ENCODE results near the gene NAT8L.

The NAT8L gene

DNA sequence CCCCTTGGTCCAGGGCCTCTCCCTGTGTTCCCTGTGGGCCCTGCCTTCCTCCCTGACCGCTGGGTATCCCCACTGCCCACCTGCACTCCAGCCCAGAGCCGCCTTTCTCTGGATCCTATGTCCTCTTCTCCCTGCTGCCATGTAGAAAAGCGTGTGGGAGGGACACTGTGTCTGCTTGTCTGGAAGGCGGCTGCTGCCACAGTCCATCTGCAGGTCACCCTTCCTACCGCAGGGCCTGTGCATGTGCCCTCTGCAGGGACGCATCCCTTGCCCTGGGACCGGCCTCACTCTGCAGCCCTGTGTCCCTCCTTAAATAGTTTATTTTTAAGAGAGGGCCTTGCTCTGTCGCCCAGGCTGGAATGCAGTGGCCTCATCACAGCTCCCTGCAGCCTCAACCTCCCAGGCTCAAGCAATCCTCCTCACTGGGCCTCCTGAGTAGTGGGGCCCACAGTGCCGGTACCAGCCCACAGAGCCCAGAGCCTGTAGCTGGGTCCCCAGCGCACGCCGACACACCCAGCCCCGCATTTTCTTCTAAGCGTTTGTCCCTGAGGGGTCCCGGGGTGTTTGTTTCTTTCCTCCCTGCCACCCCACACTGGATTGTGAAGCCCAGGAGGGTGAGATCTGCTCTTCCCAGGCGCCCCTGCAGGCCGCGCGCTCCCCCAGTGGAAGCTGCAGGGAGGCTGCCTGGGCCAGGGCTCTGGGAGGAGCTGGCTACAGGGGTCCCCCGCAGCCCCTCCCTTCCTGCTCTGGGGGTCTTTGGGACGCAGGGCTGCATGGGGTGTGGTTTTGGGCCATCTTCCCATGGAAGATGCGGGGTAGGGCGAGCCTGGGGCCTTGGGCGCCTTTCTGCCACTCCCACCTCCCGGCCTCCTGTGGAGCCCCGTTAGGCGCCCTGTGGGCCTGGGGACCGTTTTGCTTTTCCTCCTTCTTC, 12.8 kb upstream of the NAT8L start:
- DNase-seq, result peak in 1 of 2 donors; percentile 9

GRCh38 chr4:2047031-2047660, 12.0 kb upstream of the NAT8L start:
- no peak for DNase-seq

GRCh38 chr4:2047781-2048581, 11.1 kb upstream of the NAT8L start:
- peak in 1 of 2 donors; percentile 2 for DNase-seq

DNA sequence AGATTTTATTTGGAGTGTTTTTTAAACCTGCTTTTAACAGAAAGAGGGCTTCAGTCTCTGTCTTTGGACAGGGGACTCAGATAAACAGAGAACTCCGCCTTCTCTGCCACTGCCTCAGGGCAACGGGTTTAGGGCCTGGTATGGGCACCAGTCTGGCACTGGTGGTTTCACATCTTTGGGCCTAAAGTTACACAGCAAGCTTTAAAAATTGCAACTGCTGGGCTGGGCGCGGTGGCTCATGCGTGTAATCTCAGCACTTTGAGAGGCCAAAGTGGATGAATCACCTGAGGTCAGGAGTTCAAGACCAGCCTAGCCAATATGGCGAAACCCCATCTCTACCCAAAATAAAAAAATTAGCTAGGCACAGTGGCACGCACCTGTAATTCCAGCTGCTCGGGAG, 10.3 kb upstream of the NAT8L start:
- DNase-seq, result peak in 1 of 2 donors; percentile 1

GRCh38 chr4:2049381-2049780, 9.7 kb upstream of the NAT8L start:
- peak in 1 of 2 donors; percentile 9 for DNase-seq

- peak in 1 of 2 donors; percentile 2 for DNase-seq
Observed at GRCh38 chr4:2049811-2050210, 9.3 kb upstream of the NAT8L start.

DNA sequence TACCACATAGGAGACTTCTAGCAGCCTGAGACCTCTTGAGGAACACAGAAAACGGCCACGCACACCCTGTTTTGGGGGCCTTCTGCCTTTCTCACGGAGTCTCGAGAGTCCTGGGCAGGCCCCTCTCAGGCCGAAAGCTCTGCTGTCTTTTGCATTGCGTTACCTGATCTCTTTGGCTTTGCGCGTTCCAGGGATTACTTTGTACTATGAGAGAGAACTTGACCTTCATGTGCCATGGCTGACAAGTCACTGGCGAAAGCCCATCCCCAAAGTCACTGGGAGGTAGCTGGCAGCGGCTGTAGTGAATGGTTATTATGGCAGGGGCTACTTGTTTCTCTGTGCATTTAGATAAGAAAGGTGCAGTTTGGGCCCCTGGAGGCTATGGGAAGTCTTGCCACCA, 8.0 kb upstream of the NAT8L start:
- peak in 1 of 2 donors; percentile 1 for DNase-seq

- no peak for DNase-seq
Observed at GRCh38 chr4:2054217-2054616, 4.9 kb upstream of the NAT8L start.

DNA sequence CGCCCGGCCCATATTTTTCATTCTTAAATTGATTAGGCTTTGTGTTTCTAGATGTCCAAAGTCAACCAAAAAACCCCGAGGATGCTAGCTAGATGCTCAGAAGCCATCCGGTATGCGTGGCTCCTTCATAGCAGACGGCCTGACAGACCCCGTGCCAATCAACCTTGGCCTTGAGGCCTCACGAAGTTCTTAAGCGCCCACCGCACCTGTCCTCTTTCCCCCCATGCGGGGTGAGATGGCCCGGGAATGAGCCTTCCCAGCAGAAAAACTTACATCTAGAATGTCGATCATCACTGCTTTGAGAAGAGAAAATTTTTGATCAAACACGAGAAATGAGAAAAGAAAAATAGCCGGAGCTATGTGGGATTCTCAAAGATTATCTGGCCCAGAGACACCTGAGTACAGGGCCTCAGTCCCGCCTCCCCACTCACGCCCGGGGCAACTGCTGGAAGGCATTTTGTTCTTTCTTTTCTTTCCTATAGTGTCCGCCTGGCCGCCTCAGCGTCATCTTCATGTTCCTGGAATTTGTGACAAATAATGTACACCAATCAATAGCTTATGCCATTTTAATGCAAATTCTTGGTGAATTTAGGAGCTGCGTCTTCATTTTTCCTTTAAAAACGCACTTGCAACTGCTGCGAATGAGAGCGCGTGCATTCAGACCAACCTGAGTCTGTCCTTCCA, 1.6 kb upstream of the NAT8L start:
- DNase-seq, result no peak

DNA sequence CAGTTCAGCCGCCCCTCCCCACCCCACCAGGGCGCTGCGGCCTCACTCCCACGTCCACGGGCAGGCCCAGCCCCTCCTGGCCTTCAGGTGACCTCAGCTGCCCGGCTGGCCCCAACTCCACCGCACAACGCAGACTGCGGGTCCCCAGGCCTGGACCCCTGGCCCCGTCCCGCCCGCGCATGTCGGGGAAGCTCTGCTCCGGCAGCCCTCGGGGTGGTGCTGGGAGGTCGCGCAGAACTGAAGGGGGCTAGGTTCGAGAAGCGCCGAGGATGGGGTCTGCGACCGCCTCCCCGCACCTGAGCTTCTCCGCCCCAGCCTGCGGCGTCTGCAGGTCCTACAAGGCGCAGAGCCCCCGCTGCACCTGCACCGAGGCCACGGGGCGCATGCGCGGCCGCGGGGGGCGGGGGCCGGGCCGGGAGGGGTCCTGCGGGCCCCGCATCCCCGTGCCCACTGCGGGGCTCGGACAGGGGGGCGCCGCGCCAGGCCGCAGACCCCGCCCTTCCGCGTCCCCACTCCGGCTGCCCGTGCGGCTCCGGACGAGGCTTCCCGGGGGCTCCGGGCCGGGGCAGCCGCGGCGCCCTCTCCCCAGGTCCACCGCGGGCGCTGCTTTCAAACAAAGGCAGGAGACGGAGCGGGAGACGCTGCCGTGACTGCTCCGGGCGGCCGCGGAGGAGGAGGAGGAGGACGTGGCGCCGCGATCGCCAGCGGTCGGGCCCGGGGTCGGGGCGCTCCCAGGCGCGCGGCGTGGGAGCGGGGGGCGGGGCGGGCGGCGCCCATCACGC, 672 bp upstream of the NAT8L start:
- DNase-seq, result no peak

DNA sequence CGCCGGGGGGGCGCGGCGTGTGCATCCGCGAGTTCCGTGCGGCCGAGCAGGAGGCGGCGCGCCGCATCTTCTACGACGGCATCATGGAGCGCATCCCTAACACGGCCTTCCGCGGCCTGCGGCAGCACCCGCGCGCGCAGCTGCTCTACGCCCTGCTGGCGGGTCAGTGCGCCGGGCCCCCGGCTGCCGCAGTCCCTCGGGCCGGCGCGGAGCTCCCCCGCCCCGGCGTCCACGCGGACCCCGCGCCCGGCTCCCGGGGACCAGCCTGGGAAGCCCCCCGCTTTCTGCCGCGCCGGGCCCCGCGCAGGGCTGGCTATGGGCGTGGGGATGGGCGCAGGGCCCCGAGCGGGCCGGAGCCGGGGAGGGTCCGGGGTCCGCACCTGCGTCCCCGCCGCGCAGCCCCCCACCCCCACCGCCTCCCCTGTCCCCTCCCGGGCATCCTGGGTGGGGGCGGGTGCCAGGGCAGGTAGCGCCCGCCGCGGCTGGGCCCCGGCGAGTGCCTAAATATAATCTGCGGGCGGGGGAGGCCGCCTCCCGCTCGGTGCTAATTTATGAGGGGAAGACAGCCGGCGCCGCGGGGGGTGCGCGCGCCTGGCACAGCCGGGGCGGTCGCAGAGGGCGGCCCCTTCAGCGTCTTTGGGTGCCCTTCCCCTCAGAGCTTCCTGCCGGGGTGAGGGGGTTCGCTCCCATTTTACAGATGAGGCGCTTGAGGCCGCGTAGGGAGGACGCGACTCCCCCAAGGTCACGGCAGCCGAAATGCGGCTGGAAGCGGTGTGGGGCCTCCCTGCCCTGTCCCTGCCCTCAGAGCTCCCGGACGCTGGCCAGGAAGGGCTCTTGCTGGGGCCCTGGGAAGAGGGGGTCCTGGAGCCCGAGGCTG, 837 bp downstream of the NAT8L start:
- no peak for DNase-seq

DNA sequence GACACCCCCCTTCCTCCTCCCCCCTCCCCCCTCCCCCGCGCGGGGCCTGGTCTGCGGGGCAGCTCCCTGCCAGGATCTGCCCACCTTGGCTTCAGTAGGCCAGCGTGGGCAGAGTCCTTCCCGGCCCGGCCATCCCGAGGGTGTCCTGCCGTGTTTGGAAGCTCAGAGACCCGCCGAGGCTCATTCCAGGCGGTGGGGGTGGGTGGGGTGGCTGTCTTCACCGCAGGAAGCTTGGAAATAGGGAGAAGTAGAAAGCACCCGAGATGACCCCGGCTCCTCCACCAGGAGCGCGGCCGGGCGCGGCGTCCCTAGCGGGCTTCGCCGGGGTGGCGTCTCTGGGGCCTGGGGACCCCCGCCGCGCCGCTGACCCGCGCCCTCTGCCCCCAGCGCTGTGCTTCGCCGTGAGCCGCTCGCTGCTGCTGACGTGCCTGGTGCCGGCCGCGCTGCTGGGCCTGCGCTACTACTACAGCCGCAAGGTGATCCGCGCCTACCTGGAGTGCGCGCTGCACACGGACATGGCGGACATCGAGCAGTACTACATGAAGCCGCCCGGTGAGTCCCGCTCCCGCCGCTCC, 1.6 kb downstream of the NAT8L start:
- DNase-seq, result no peak

DNA sequence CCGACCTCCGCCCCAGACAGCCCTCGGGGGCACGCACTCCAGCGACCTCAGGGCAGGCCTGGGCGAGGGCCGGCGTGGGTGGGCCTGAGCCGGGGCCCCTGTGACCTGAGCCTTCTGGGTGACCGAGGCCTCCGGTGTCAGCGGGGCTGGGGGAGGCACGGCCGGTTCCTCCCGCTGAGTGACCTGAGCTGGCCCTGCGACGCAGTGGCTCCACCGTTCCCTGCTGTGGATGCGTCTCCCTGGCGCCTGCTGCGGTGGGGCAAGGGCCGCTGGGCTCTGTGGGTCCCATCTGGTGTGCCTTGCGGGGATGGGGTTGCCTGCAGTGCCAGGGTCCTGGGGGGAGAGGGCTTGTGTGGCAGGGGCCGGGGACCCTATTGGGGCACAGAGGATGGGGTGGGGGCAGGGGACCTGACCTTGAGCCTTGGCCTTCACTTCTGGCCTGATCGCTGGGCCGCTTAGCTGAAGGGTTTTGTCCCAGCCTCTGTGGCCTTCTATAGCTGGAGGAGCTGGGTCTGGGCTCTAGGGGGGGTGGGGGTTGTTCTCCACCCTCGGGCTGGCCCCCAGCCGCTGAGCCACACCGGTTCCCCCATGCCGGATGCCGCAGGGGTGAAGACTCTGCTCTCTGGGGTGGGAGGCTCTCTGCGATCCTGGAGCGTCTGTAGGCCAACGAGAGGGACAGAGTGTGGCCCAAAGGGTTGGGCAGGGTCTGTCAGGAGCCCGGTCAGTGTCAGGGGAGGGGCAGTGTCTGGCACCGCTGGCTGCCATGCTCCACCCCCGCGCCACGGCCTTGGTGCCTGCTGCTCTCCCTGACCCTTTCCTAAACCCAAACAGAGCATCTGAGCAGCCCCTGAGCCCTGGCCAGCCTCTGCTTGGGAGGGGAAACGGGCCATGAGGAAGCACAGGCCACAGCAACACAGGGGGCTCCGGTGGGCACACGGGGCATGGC, 2.3 kb downstream of the NAT8L start:
- DNase-seq, result no peak

DNA sequence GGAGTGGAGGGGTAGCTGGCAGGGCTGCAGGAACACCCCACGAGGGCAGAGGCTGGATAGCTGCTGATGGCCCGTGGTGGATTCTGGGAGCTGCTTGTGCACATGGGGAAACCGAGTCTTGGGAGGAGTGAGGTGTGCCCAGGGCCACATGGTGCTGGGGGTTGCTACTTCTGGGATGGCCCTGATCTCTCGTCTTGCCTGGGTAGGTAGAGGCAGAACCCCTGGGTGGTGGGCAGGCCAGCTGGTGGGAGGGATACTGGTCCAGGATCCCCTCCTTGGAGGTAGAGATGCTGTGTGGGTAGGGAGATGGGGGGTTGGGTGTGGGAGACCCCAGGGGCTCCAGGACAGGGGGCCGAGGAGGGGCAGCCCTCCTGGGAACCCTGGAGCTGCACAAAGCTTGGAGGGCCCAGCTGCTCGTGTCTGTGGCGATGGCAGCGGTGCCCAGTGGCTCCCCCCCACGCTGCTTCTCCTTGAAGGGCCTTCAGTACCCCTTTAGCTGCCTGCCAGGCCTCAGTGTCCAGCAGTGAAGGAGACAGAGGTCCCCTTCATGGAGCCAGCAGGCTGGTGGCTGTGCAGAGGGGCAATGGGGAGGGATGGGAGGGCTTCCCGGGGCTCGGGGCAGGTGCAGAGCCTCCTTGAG, 3.2 kb downstream of the NAT8L start:
- DNase-seq, result no peak

- no peak for DNase-seq
Observed at GRCh38 chr4:2062808-2063524, 3.8 kb downstream of the NAT8L start.

DNA sequence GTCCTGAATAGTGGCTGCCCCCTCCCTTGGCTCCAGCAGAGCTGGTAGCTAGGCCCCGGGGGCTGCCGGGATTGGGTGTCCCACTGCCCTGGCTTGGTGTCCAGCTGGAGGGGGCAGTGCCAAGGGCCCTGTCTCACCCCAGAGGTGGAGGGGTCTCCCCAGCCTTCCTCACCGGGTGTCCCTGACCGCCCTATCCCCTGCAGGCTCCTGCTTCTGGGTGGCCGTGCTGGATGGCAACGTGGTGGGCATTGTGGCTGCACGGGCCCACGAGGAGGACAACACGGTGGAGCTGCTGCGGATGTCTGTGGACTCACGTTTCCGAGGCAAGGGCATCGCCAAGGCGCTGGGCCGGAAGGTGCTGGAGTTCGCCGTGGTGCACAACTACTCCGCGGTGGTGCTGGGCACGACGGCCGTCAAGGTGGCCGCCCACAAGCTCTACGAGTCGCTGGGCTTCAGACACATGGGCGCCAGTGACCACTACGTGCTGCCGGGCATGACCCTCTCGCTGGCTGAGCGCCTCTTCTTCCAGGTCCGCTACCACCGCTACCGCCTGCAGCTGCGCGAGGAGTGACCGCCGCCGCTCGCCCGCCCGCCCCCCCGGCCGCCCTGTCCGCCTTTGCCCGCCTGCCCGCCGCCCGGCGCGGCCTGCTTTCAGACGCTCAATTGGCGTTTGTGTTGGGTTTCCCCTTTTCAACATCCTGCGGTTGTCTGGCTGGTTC, 4.6 kb downstream of the NAT8L start:
- no peak for DNase-seq

- no peak for DNase-seq
Observed at GRCh38 chr4:2064276-2064991, 5.3 kb downstream of the NAT8L start.
